ENCODE measurements around the gene SERPINA12.

SERPINA12 gene

GRCh38 chr14:94509356-94509755 is at the start of gene SERPINA12:
Gene SERPINA12 (minus strand): TSS chr14:94509469. CDS start chr14:94498397, 11,072 bp downstream.
- H3K27me3 ChIP-seq (ENCODE audit: control insufficient read depth, insufficient read depth, low read length) = peaks cover 3% of the 10 kb centered on the region
- H3K4me3 ChIP-seq (ENCODE audit: low read length) = no peak within 1 kb of the TSS
- no peaks in the 10 kb centered on the region for H3K4me1 ChIP-seq (ENCODE audit: control insufficient read depth, insufficient read depth, low read length)
- no peak within 1 kb of the TSS for H3K9ac ChIP-seq (ENCODE audit: low read length)
- H3K36me3 ChIP-seq (ENCODE audit: control insufficient read depth, insufficient read depth, low read length) = no peaks in the 10 kb centered on the region
- no peaks in the 10 kb centered on the region for H3K9me3 ChIP-seq (ENCODE audit: control insufficient read depth, low read length)

- no peaks in the 10 kb centered on the region for H3K36me3 ChIP-seq (ENCODE audit: control insufficient read depth, insufficient read depth, low read length)
- no peak overlapping the region for H3K4me3 ChIP-seq (ENCODE audit: low read length)
- H3K9me3 ChIP-seq (ENCODE audit: control insufficient read depth, low read length) = no peaks in the 10 kb centered on the region
- no peak overlapping the region for H3K9ac ChIP-seq (ENCODE audit: low read length)
- H3K4me1 ChIP-seq (ENCODE audit: control insufficient read depth, insufficient read depth, low read length) = peaks cover 14% of the 10 kb centered on the region
- no peaks in the 10 kb centered on the region for H3K27me3 ChIP-seq (ENCODE audit: control insufficient read depth, insufficient read depth, low read length)
Measured at GRCh38 chr14:94558842-94559241, 49.6 kb upstream of the SERPINA12 start.

GRCh38 chr14:94557327-94557726 is 48.1 kb upstream of the SERPINA12 start:
- H3K9ac ChIP-seq (ENCODE audit: low read length) = no peak overlapping the region
- H3K4me3 ChIP-seq (ENCODE audit: low read length) = no peak overlapping the region
- H3K36me3 ChIP-seq (ENCODE audit: control insufficient read depth, insufficient read depth, low read length) = no peaks in the 10 kb centered on the region
- peaks cover 14% of the 10 kb centered on the region for H3K4me1 ChIP-seq (ENCODE audit: control insufficient read depth, insufficient read depth, low read length)
- no peaks in the 10 kb centered on the region for H3K27me3 ChIP-seq (ENCODE audit: control insufficient read depth, insufficient read depth, low read length)
- no peaks in the 10 kb centered on the region for H3K9me3 ChIP-seq (ENCODE audit: control insufficient read depth, low read length)

GRCh38 chr14:94555991-94556390 is 46.7 kb upstream of the SERPINA12 start:
- H3K36me3 ChIP-seq (ENCODE audit: control insufficient read depth, insufficient read depth, low read length) = no peaks in the 10 kb centered on the region
- H3K4me1 ChIP-seq (ENCODE audit: control insufficient read depth, insufficient read depth, low read length) = peaks cover 7% of the 10 kb centered on the region
- H3K4me3 ChIP-seq (ENCODE audit: low read length) = no peak overlapping the region
- no peak overlapping the region for H3K9ac ChIP-seq (ENCODE audit: low read length)
- H3K9me3 ChIP-seq (ENCODE audit: control insufficient read depth, low read length) = no peaks in the 10 kb centered on the region
- H3K27me3 ChIP-seq (ENCODE audit: control insufficient read depth, insufficient read depth, low read length) = no peaks in the 10 kb centered on the region

- Histone ChIP-seq H3K36me3 (ENCODE audit: control insufficient read depth, insufficient read depth, low read length) (no peaks in the 10 kb centered on the region), H3K4me3 (ENCODE audit: low read length) (no peak overlapping the region), H3K4me1 (ENCODE audit: control insufficient read depth, insufficient read depth, low read length) (no peaks in the 10 kb centered on the region), H3K27me3 (ENCODE audit: control insufficient read depth, insufficient read depth, low read length) (no peaks in the 10 kb centered on the region), H3K9me3 (ENCODE audit: control insufficient read depth, low read length) (no peaks in the 10 kb centered on the region), H3K9ac (ENCODE audit: low read length) (no peak overlapping the region)
Measured at GRCh38 chr14:94550041-94550440, 40.8 kb upstream of the SERPINA12 start.

GRCh38 chr14:94548999-94549985 is 40.0 kb upstream of the SERPINA12 start:
- Histone ChIP-seq H3K36me3 (ENCODE audit: control insufficient read depth, insufficient read depth, low read length) (no peaks in the 10 kb centered on the region), H3K9me3 (ENCODE audit: control insufficient read depth, low read length) (no peaks in the 10 kb centered on the region), H3K4me1 (ENCODE audit: control insufficient read depth, insufficient read depth, low read length) (no peaks in the 10 kb centered on the region), H3K9ac (ENCODE audit: low read length) (no peak overlapping the region), H3K4me3 (ENCODE audit: low read length) (no peak overlapping the region), H3K27me3 (ENCODE audit: control insufficient read depth, insufficient read depth, low read length) (no peaks in the 10 kb centered on the region)

GRCh38 chr14:94548131-94548998 is 39.1 kb upstream of the SERPINA12 start:
- Histone ChIP-seq H3K36me3 (ENCODE audit: control insufficient read depth, insufficient read depth, low read length) (no peaks in the 10 kb centered on the region), H3K9ac (ENCODE audit: low read length) (no peak overlapping the region), H3K9me3 (ENCODE audit: control insufficient read depth, low read length) (no peaks in the 10 kb centered on the region), H3K27me3 (ENCODE audit: control insufficient read depth, insufficient read depth, low read length) (no peaks in the 10 kb centered on the region), H3K4me3 (ENCODE audit: low read length) (no peak overlapping the region), H3K4me1 (ENCODE audit: control insufficient read depth, insufficient read depth, low read length) (no peaks in the 10 kb centered on the region)

- H3K27me3 ChIP-seq (ENCODE audit: control insufficient read depth, insufficient read depth, low read length) = no peaks in the 10 kb centered on the region
- H3K9ac ChIP-seq (ENCODE audit: low read length) = no peak overlapping the region
- no peaks in the 10 kb centered on the region for H3K9me3 ChIP-seq (ENCODE audit: control insufficient read depth, low read length)
Measured at GRCh38 chr14:94547726-94548125, 38.5 kb upstream of the SERPINA12 start.

GRCh38 chr14:94547151-94547680 is 37.9 kb upstream of the SERPINA12 start:
- Histone ChIP-seq H3K9ac (ENCODE audit: low read length) (no peak overlapping the region), H3K9me3 (ENCODE audit: control insufficient read depth, low read length) (no peaks in the 10 kb centered on the region), H3K4me1 (ENCODE audit: control insufficient read depth, insufficient read depth, low read length) (no peaks in the 10 kb centered on the region), H3K27me3 (ENCODE audit: control insufficient read depth, insufficient read depth, low read length) (no peaks in the 10 kb centered on the region), H3K4me3 (ENCODE audit: low read length) (no peak overlapping the region), H3K36me3 (ENCODE audit: control insufficient read depth, insufficient read depth, low read length) (no peaks in the 10 kb centered on the region)

More at GRCh38 chr14:94547726-94548125, 38.5 kb upstream of the SERPINA12 start:
- Histone ChIP-seq H3K4me1 (ENCODE audit: control insufficient read depth, insufficient read depth, low read length) (no peaks in the 10 kb centered on the region), H3K4me3 (ENCODE audit: low read length) (no peak overlapping the region), H3K36me3 (ENCODE audit: control insufficient read depth, insufficient read depth, low read length) (no peaks in the 10 kb centered on the region)

- Histone ChIP-seq H3K4me1 (ENCODE audit: control insufficient read depth, insufficient read depth, low read length) (no peaks in the 10 kb centered on the region), H3K4me3 (ENCODE audit: low read length) (no peak overlapping the region), H3K9me3 (ENCODE audit: control insufficient read depth, low read length) (no peaks in the 10 kb centered on the region), H3K27me3 (ENCODE audit: control insufficient read depth, insufficient read depth, low read length) (no peaks in the 10 kb centered on the region), H3K9ac (ENCODE audit: low read length) (no peak overlapping the region), H3K36me3 (ENCODE audit: control insufficient read depth, insufficient read depth, low read length) (no peaks in the 10 kb centered on the region)
Measured at GRCh38 chr14:94545131-94545841, 36.0 kb upstream of the SERPINA12 start.

GRCh38 chr14:94544726-94545125 is 35.5 kb upstream of the SERPINA12 start:
- H3K9ac ChIP-seq (ENCODE audit: low read length) = no peak overlapping the region
- no peaks in the 10 kb centered on the region for H3K27me3 ChIP-seq (ENCODE audit: control insufficient read depth, insufficient read depth, low read length)
- no peaks in the 10 kb centered on the region for H3K36me3 ChIP-seq (ENCODE audit: control insufficient read depth, insufficient read depth, low read length)
- H3K9me3 ChIP-seq (ENCODE audit: control insufficient read depth, low read length) = no peaks in the 10 kb centered on the region
- no peak overlapping the region for H3K4me3 ChIP-seq (ENCODE audit: low read length)
- no peaks in the 10 kb centered on the region for H3K4me1 ChIP-seq (ENCODE audit: control insufficient read depth, insufficient read depth, low read length)

All from mucosa of stomach (tissue), 1 donor.